Fibroblast of skin of right biceps (primary cell): ENCODE data around the gene FARP1.

Source experiments
- DNase-seq: peaks from one replicate; pipeline ENCODE4 v3.0.0-alpha.2; 2013

Gene FARP1

GRCh38 chr13:98141509-98142379, 1.1 kb upstream of the FARP1 start:
- no peak for DNase-seq

DNA sequence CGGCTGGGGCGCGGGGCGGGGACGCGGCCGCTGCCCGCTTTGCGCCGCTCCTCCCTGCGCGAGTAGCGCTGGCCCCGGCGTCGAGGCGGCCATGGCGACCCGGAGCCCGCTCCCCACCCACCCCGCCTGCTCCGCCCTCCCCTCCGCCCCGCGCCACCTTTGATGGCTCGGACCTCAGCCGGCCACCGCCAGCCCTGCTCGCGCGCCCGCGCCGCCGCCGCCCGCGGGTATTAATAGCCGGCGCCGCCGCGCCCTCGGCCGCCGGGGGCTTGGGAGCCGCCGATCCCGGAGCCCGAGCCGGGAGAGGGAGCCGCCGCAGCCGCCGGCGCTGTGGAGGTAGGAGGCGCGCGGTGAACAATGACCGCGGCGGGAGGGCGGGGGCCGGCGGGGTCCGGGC, 261 bp downstream of the FARP1 start:
- DNase-seq, result no peak

- DNase-seq, result no peak
Observed at GRCh38 chr13:98143601-98144026, 720 bp downstream of the FARP1 start.

- DNase-seq, result peak; percentile 61
Observed at GRCh38 chr13:98144027-98144741, 1.3 kb downstream of the FARP1 start.

- DNase-seq, result peak; percentile 69
Observed at GRCh38 chr13:98144801-98145350, 2.0 kb downstream of the FARP1 start.

GRCh38 chr13:98147521-98147920, 4.6 kb downstream of the FARP1 start:
- DNase-seq, result no peak

DNA sequence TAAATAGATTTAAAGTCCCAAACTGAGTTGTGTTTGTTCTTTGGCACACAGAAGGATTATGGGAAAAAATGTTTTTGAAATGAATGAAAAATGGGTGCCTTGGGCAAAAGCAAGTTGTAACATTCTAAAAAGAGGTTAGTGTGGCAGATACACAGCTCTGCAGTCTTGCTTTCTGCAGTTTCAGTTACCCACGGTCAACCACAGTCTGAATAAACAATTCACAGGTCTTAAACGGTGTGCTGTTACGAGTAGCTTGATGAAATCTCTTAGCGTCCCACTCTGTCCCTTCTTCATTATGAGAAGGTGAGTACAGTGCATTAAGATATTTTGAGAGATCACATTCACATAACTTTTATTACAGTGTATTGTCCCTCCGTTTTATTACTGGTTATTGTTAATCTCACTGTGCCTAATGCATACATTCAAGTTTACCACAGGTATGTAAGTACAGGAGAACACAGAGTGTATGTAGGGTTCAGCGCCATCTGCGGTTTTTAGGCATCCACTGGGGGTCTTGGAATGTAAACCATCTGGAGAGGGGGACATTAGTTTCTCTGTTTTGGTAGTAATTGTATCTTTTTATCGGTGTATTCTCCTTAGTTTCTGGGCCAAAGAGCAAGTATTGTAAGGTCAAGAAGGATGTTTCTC, 8.1 kb downstream of the FARP1 start:
- no peak for DNase-seq

DNA sequence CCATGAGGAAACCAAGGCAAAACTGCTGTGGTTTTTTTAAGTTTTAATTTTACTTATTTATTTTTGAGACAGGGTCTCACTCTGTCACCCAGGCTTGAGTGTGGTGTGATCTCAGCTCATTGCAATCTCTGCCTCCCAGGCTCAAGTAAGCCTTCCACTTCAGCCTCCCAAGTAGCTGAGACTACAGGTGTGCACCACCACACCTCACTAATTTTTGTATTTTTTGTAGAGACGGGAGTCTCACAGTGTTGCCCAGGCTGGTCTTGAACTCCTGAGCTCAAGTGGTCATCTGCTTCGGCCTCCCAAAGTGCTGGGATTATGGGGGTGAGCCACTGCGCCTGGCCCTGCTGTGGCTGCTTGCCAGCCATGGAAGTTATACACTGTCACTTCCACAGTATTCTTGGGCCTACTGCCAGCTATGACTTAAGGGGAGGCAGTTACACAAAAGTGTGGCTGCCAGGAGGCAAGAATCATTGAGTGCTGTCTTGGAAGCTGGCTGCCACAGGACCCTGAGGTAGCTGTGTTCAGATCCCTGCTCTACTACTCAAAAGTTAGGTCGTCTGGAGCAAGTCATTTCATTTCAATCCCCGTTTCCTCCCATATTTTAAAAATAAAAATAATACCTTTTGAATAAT, 12.7 kb downstream of the FARP1 start:
- DNase-seq, result peak; percentile 80

GRCh38 chr13:98156259-98156658, 13.4 kb downstream of the FARP1 start:
- DNase-seq, result no peak

- no peak for DNase-seq
Observed at GRCh38 chr13:98157188-98157587, 14.3 kb downstream of the FARP1 start.

DNA sequence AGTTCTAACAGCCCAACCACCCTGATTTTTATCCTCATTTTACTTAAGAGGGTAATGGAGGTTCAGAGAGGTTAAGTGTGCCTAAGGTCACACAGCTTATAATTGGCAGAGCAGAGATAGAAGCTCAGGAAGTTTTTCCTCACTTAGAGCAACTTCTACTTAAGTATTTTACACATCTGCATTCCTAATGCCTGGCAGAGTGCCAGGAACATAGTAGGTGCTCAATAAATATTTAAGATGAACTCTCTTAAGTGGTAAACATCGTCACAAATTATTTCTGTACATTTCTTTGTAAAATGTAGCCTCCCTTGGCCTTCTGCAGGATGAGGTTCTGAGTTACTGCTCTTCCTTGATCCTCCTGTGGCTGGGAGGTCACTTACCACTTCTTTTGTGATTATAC, 14.7 kb downstream of the FARP1 start:
- no peak for DNase-seq

GRCh38 chr13:98158172-98158899, 15.4 kb downstream of the FARP1 start:
- DNase-seq, result no peak

DNA sequence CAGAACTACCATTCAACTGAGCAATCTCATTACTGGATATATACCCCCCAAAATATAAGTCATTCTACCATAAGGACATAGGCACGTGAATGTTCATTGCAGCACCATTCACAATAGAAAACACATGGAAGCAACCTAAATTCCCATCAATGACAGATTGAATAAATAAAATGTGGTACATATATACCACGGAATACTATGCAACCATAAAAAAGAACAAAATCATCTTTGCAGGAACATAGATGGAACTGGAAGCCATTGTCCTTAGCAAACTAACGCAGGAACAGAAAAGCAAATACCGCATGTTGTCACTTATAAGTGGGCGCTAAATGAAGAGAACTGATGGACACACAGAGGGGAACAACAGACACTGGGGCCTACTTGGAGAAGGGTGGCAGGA, 20.0 kb downstream of the FARP1 start:
- no peak for DNase-seq

DNA sequence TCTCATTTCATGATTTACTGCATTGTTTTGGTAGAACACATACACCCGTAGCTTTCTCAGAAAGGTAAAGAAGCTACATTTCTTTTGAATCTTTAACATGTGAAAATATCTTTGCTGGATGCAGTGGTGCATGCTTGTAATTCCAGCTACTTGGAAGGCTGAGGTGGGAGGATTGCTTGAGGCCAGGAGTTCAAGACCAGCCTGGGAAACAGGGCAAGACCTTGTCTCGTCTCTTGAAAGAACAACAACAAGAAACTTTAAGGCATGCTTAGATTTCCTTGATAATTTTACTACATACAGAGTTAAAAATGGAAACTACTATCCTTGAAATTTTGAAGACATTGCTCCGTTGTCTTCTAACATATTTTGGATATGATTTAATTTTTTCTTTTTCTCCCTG, 26.4 kb downstream of the FARP1 start:
- DNase-seq, result no peak

GRCh38 chr13:98171900-98172589, 29.2 kb downstream of the FARP1 start:
- DNase-seq, result peak; percentile 55

GRCh38 chr13:98172590-98173422, 29.9 kb downstream of the FARP1 start:
- peak; percentile 23 for DNase-seq

GRCh38 chr13:98173431-98174152, 30.7 kb downstream of the FARP1 start:
- peak; percentile 88 for DNase-seq

GRCh38 chr13:98174307-98174706, 31.4 kb downstream of the FARP1 start:
- DNase-seq, result no peak

DNA sequence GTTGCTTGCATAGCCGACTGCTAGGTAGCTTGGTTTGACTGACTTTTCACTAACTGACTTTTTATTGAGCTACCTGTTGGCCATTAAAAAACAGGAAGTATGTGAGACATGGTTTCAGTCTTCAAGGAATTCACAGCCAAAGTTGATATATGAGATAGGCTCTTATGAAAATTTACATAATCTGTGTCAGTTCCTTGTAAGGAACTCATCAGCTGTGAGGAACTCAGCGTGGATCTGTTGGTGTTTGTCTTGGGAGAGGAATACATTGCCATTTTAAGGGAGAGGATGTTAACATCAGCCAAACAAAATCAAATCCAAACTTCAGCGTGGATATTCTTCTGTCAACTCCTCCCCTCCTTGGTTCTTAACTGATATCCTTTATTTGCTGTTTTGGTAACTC, 32.1 kb downstream of the FARP1 start:
- DNase-seq, result peak; percentile 36

GRCh38 chr13:98175823-98176222, 32.9 kb downstream of the FARP1 start:
- no peak for DNase-seq
